ENCODE results near the gene RBFOX1. TPM values are rescaled to one million over a fixed set of nuclear protein-coding genes. Genes with fewer than 3 reads are reported as not detected.

The RBFOX1 gene
- total RNA-seq, 6 donors from 2014 or later, result not detected

DNA sequence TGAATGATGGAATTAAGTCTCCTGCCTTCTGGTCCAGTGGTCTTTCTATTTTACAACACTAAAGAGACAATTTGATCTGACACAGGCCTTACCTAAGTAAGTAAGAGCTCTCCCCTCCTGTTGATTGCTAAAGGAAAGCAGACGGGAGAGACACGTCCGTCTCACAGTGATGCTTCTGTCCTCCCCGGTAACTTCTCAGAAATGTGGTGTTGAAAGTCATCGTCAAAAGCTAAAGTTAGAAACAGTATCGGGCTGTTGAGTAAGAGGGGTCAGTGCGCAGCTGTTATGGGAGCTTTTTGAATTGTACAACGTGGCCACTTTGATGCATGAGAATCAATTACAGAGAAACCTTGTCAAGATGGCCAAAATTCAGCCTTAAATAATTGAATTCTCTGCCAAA is 1.9 kb upstream of the RBFOX1 start:
- Histone ChIP-seq H3K27me3 (no peaks in the 10 kb centered on the region), H3K9me3 (no peaks in the 10 kb centered on the region), H3K27ac (no peak overlapping the region), H3K36me3 (no peaks in the 10 kb centered on the region), H3K4me1 (no peaks in the 10 kb centered on the region), H3K4me3 (no peak overlapping the region)
- WGBS, 2 donors, result 66 to 68% methylated on average over 7 to 8 of the region's 8 CpGs
- TF ChIP-seq POLR2AphosphoS5 (IDR thresholded peaks at IDR 0.05) (no peak), EP300 (IDR thresholded peaks at IDR 0.05) (no peak), POLR2A (IDR thresholded peaks at IDR 0.05) (no peak)
- TF ChIP-seq, protein P1, sequence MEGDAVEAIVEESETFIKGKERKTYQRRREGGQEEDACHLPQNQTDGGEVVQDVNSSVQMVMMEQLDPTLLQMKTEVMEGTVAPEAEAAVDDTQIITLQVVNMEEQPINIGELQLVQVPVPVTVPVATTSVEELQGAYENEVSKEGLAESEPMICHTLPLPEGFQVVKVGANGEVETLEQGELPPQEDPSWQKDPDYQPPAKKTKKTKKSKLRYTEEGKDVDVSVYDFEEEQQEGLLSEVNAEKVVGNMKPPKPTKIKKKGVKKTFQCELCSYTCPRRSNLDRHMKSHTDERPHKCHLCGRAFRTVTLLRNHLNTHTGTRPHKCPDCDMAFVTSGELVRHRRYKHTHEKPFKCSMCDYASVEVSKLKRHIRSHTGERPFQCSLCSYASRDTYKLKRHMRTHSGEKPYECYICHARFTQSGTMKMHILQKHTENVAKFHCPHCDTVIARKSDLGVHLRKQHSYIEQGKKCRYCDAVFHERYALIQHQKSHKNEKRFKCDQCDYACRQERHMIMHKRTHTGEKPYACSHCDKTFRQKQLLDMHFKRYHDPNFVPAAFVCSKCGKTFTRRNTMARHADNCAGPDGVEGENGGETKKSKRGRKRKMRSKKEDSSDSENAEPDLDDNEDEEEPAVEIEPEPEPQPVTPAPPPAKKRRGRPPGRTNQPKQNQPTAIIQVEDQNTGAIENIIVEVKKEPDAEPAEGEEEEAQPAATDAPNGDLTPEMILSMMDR (IDR thresholded peaks at IDR 0.05), result no peak
- ATAC-seq (ENCODE audit: low FRiP score in 2 of 2), result no peak
- DNase-seq, result no peak

DNA sequence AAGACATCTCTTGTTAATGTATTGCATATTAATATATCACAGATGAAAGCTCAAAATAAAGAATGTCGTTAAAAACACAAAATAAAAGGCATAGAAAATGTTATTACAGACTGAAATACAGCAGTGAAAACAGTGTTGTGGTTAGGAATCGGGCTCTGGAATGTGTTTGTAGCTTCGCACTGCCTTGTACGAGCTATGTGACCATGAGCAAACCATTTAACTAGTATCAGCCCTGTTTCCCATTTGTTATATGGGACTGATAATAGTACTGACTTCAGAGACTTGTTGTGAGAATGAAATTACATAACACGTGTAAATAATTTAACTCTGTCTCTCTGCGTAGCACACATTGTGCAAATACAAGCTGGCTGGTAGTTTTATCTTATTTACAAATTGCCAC is 648 bp upstream of the RBFOX1 start:
- H3K4me1 ChIP-seq, result no peaks in the 10 kb centered on the region
- no peak overlapping the region for H3K27ac ChIP-seq
- no peak for ATAC-seq (ENCODE audit: low FRiP score in 2 of 2)
- WGBS, 2 donors, result 69 to 70% methylated on average over 6 of the region's 6 CpGs
- no peak overlapping the region for H3K4me3 ChIP-seq
- no peak for DNase-seq
- no peaks in the 10 kb centered on the region for H3K27me3 ChIP-seq
- no peaks in the 10 kb centered on the region for H3K36me3 ChIP-seq
- H3K9me3 ChIP-seq, result no peaks in the 10 kb centered on the region
- TF ChIP-seq, protein P1 (IDR thresholded peaks at IDR 0.05), result no peak
- TF ChIP-seq POLR2A (IDR thresholded peaks at IDR 0.05), result no peak

DNA sequence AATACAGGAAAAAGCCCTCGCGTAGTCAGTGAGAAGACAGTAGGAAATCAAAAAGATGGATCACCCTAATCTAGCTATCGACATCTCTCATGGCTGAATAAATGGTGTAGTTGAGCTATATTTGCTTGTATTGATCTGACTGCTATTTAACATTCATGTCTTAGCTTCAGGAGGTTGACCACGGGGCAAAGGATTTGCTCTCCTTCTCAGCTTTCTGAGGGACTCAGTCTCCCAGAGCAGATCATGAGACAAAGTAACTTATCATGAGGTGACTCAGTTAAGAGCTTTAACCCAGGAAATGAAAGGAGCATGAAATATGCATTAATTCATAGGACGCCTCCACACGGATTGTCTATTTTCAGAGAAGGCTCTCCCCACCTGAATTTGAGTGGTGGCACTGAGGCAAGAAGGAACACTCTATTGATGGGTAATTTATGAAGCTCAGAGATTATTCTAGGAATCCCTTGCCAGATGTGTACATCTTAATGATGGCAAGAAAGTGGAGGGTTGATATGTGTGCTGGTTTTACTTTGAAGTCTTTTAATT is 608 bp downstream of the RBFOX1 start:
- 79 to 84% methylated on average over 6 of the region's 6 CpGs for WGBS, 2 donors
- H3K4me1 ChIP-seq, result no peaks in the 10 kb centered on the region
- H3K4me3 ChIP-seq, result no peak overlapping the region
- ATAC-seq (ENCODE audit: low FRiP score in 2 of 2) (no peak), DNase-seq (no peak)
- H3K36me3 ChIP-seq, result no peaks in the 10 kb centered on the region
- H3K27me3 ChIP-seq, result no peaks in the 10 kb centered on the region
- no peak for TF ChIP-seq POLR2A (IDR thresholded peaks at IDR 0.05)
- no peak for TF ChIP-seq POLR2AphosphoS5 (IDR thresholded peaks at IDR 0.05)
- TF ChIP-seq, protein P1 (IDR thresholded peaks at IDR 0.05), result no peak
- TF ChIP-seq EP300 (IDR thresholded peaks at IDR 0.05), result no peak
- H3K9me3 ChIP-seq, result no peaks in the 10 kb centered on the region
- no peak overlapping the region for H3K27ac ChIP-seq

- WGBS, 2 donors, result 74 to 76% methylated on average over 3 of the region's 3 CpGs
- TF ChIP-seq POLR2A (IDR thresholded peaks at IDR 0.05) (no peak), POLR2AphosphoS5 (IDR thresholded peaks at IDR 0.05) (no peak), EP300 (IDR thresholded peaks at IDR 0.05) (no peak)
- TF ChIP-seq, protein P1 (IDR thresholded peaks at IDR 0.05), result no peak
- no peak for DNase-seq
- Histone ChIP-seq H3K36me3 (no peaks in the 10 kb centered on the region), H3K9me3 (no peaks in the 10 kb centered on the region), H3K27me3 (no peaks in the 10 kb centered on the region), H3K4me1 (no peaks in the 10 kb centered on the region), H3K4me3 (no peak overlapping the region), H3K27ac (no peak overlapping the region)
- no peak for ATAC-seq (ENCODE audit: low FRiP score in 2 of 2)
Observed at GRCh38 chr16:7334801-7335560, 2.3 kb downstream of the RBFOX1 start.
